ENCODE results near the gene TRMT44. TPM values are rescaled to one million over a fixed set of nuclear protein-coding genes. Genes with fewer than 3 reads are reported as not detected.

The TRMT44 gene
- total and polyA plus RNA-seq, 12 donors = 4.5 to 10.2 (median 7.9) TPM

- 55 to 70% methylated on average over 13 of the region's 13 CpGs for WGBS, 2 donors
- Histone ChIP-seq H3K9me3 (no peaks in the 10 kb centered on the region), H3K4me3 (no peak overlapping the region), H3K27me3 (no peaks in the 10 kb centered on the region), H3K27ac (peak overlapping the region in 6 of 10 donors; percentile 1 to 65 (median 58)), H3K4me1 (peaks cover 4 to 50% (median 20%) of the 10 kb centered on the region in 9 donors), H3K36me3 (no peaks in the 10 kb centered on the region)
- ATAC-seq (peak in 2 of 8 donors; percentile 12 to 18), DNase-seq (no peak)
- TF ChIP-seq CTCF (IDR thresholded peaks at IDR 0.05) = no peak
- intact Hi-C loops (cut with DNase I) = no loop called here
These were observed 66.6 kb downstream of the TRMT44 start for GRCh38 chr4:8507196-8507570.

- H3K27ac ChIP-seq = peak overlapping the region in 1 of 10 donors; percentile 59
- DNase-seq = no peak
- ATAC-seq = no peak
- H3K4me1 ChIP-seq = peaks cover 4 to 46% (median 18%) of the 10 kb centered on the region in 9 donors
- no peaks in the 10 kb centered on the region for H3K9me3 ChIP-seq
- 73 to 88% methylated on average over 9 of the region's 9 CpGs for WGBS, 2 donors
- intact Hi-C loops (cut with DNase I) = no loop called here
- no peak for TF ChIP-seq CTCF (IDR thresholded peaks at IDR 0.05)
- H3K27me3 ChIP-seq = no peaks in the 10 kb centered on the region
- H3K36me3 ChIP-seq = no peaks in the 10 kb centered on the region
- no peak overlapping the region for H3K4me3 ChIP-seq
These were observed 67.0 kb downstream of the TRMT44 start for GRCh38 chr4:8507624-8508023.

- Histone ChIP-seq H3K4me1 (peaks cover 0 to 39% (median 16%) of the 10 kb centered on the region in 9 donors), H3K36me3 (no peaks in the 10 kb centered on the region), H3K27me3 (no peaks in the 10 kb centered on the region), H3K4me3 (no peak overlapping the region), H3K9me3 (no peaks in the 10 kb centered on the region), H3K27ac (no peak overlapping the region)
- intact Hi-C loops (cut with DNase I) = no loop called here
- DNase-seq (no peak), ATAC-seq (no peak)
- WGBS, 2 donors = 88 to 95% methylated on average over 13 of the region's 13 CpGs
- TF ChIP-seq CTCF (IDR thresholded peaks at IDR 0.05) = no peak
These were observed 67.7 kb downstream of the TRMT44 start for GRCh38 chr4:8508266-8508665.

GRCh38 chr4:8508740-8509139 lies 68.2 kb downstream of the TRMT44 start:
- ATAC-seq (no peak), DNase-seq (no peak)
- Histone ChIP-seq H3K27ac (no peak overlapping the region), H3K36me3 (no peaks in the 10 kb centered on the region), H3K9me3 (no peaks in the 10 kb centered on the region), H3K4me3 (no peak overlapping the region), H3K4me1 (peaks cover 0 to 34% (median 16%) of the 10 kb centered on the region in 9 donors), H3K27me3 (no peaks in the 10 kb centered on the region)
- TF ChIP-seq CTCF (IDR thresholded peaks at IDR 0.05) = no peak
- intact Hi-C loops (cut with DNase I) = no loop called here
- 85 to 90% methylated on average over 9 of the region's 9 CpGs for WGBS, 2 donors
